Stimulated activated CD8-positive, alpha-beta memory T cell treated with anti-CD3 and anti-CD28 coated beads, Interleukin-4, amount 100 ng/mL, for 24 hours (primary cell): ENCODE measurements around the gene INVS.

Experiments used
- DNase-seq: peaks from one replicate; pipeline ENCODE4 v3.0.0-alpha.2; 2020; ENCODE audit warnings: low read depth

Gene INVS

DNA sequence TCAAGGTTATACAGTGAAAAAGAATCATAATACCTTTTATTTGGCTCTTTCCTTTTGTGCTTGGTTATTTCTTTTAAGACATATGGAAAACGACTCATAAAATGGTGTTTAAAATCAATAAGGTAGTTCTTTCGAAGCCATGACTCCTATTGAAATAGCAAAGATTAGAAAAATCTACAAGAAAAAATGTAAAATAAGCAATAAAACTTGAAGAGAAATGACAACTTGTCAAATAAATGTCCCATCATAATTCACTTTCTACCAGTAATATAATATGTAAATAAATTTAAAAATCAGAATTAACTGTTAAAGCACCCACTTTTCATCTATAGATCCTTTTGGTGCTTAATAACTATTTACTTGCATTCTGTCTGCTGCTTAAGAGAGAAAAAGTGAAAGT, 241.2 kb downstream of the INVS start:
- DNase-seq = no peak

DNA sequence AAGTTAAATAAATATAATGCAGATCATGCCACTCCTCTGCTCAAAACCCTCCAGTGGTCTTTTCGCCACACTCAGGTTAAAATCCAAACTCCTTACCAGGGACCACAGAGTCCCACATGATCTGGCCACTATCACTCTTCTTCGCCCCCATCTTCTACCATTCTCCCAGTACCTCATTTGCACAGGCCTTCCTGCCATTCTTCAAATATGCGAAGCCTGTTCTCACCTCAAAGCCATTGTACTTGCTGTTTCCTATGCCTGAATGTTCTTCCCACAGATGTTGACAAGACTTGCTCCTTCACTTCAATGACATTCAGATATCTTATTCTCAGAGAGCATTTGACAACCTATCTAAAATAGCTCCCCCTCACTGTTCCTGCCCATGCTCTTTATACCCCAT, 242.8 kb downstream of the INVS start:
- no peak for DNase-seq

DNA sequence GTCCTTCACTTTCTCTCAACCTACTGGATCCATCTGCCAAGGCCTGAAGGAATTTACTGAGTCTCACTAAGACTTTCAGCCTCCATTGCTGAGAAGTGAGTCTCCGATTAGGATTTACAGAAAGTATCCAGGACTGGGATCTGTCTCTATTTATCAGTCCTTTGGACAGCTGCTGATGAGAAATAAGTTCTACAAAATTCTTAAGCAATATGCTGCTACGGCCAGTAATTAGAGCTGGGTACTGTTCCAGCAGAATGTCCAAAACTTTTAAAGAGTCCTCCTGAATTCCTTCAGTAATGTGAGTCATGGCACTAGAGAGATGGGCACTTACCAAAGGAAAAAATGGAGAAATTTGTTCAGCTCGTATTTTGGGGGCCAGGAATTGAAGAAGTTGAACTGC, 247.8 kb downstream of the INVS start:
- no peak for DNase-seq

DNA sequence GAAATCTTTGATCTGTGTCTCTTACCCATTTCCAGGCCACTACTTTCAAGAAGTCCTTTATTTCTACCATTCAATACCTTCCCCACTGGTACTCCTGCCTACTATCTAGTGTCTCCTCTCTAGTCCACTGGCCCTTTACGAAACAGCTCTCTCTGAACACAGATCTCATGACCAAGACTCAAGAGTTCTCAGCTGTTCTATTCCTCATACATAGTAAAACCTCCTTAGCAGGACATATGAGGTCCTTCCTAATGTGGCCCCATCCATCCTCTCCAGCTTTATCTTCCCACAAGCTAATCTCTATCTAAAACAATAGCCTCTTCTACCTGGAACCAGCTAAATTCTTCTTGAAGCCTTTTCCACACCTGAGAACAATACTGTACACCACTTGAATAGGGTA, 251.1 kb downstream of the INVS start:
- no peak for DNase-seq
